H9 (cell line): ENCODE data around the gene ZFYVE28. TPM values are rescaled to one million over a fixed set of nuclear protein-coding genes. Genes with fewer than 3 reads are reported as not detected.

Source experiments
- DNase-seq: peaks from one replicate; pipeline ENCODE4 v3.0.0-alpha.2; 2017
- H2AFZ ChIP-seq: one replicate; pipeline ENCODE4 v1.6.1; 2013; ENCODE audit warnings: mild to moderate bottlenecking, low read length, control low read depth, moderate library complexity
- H2AK5ac ChIP-seq: 2 replicates; pipeline ENCODE4 v1.6.1; 2013; ENCODE audit warnings: low read length, control low read depth, mixed read lengths; ENCODE audit not compliant: insufficient read length
- H2BK120ac ChIP-seq: one replicate; pipeline ENCODE4 v1.6.1; 2013; ENCODE audit warnings: low read depth, mild to moderate bottlenecking, low read length, control low read depth, inconsistent platforms; ENCODE audit not compliant: poor library complexity, severe bottlenecking
- H2BK12ac ChIP-seq: 2 replicates; pipeline ENCODE4 v1.6.1; 2013; ENCODE audit warnings: low read length, control low read depth, mixed read lengths, low read depth; ENCODE audit not compliant: insufficient read length
- H2BK15ac ChIP-seq: 2 replicates; pipeline ENCODE4 v1.6.1; 2013; ENCODE audit warnings: low read depth, low read length, control low read depth
- H2BK20ac ChIP-seq: one replicate; pipeline ENCODE4 v1.6.1; 2013; ENCODE audit warnings: low read depth, mild to moderate bottlenecking, low read length, control low read depth, inconsistent platforms; ENCODE audit not compliant: poor library complexity, severe bottlenecking
- H2BK5ac ChIP-seq: 2 replicates; pipeline ENCODE4 v1.6.1; 2013; ENCODE audit warnings: low read length, control low read depth, mixed read lengths; ENCODE audit not compliant: insufficient read length
- H3K14ac ChIP-seq: 2 replicates; pipeline ENCODE4 v1.6.1; 2013; ENCODE audit warnings: low read length, control low read depth; ENCODE audit not compliant: insufficient read depth
- H3K18ac ChIP-seq: 2 replicates; pipeline ENCODE4 v1.6.1; 2013; ENCODE audit warnings: low read depth, mild to moderate bottlenecking, mixed read lengths, low read length, control low read depth; ENCODE audit not compliant: insufficient read length
- H3K23ac ChIP-seq: 2 replicates; pipeline ENCODE4 v1.6.1; 2013; ENCODE audit warnings: low read length, control low read depth, mixed read lengths, low read depth; ENCODE audit not compliant: insufficient read length
- H3K23me2 ChIP-seq: 2 replicates; pipeline ENCODE4 v1.6.1; 2013; ENCODE audit warnings: low read depth, mild to moderate bottlenecking, mixed read lengths, low read length, control low read depth; ENCODE audit not compliant: insufficient read length, poor library complexity, severe bottlenecking
- H3K27ac ChIP-seq: 2 replicates; pipeline ENCODE4 v1.5.1; 2013; ENCODE audit warnings: low read length, control low read depth, mixed read lengths, low read depth; ENCODE audit not compliant: insufficient read length
- H3K27me3 ChIP-seq: 2 replicates; pipeline ENCODE4 v1.6.1; 2013; ENCODE audit warnings: low read length, control low read depth, inconsistent platforms; ENCODE audit not compliant: insufficient read depth
- H3K4ac ChIP-seq: 2 replicates; pipeline ENCODE4 v1.6.1; 2013; ENCODE audit warnings: low read depth, mild to moderate bottlenecking, control low read depth, inconsistent platforms, low read length, moderate library complexity
- H3K4me1 ChIP-seq: 2 replicates; pipeline ENCODE4 v1.6.1; 2013; ENCODE audit warnings: low read length, control low read depth, inconsistent platforms; ENCODE audit not compliant: insufficient read depth
- H3K4me2 ChIP-seq: 2 replicates; pipeline ENCODE4 v1.6.1; 2013; ENCODE audit warnings: low read length, control low read depth, mixed read lengths; ENCODE audit not compliant: insufficient read length, insufficient read depth
- H3K56ac ChIP-seq: 2 replicates; pipeline ENCODE4 v1.6.1; 2013; ENCODE audit warnings: low read depth, mild to moderate bottlenecking, mixed read lengths, low read length, control low read depth; ENCODE audit not compliant: insufficient read length
- H3K79me1 ChIP-seq: 2 replicates; pipeline ENCODE4 v1.6.1; 2013; ENCODE audit warnings: low read depth, mild to moderate bottlenecking, moderate library complexity, low read length, control low read depth, inconsistent platforms; ENCODE audit not compliant: insufficient read depth, poor library complexity, severe bottlenecking
- H3K79me2 ChIP-seq: 2 replicates; pipeline ENCODE4 v1.6.1; 2013; ENCODE audit warnings: low read length, control low read depth, inconsistent platforms; ENCODE audit not compliant: insufficient read depth
- H3K9ac ChIP-seq: 2 replicates; pipeline ENCODE4 v1.6.1; 2013; ENCODE audit warnings: low read length, control low read depth, mixed read lengths; ENCODE audit not compliant: insufficient read length; ENCODE audit errors: extremely low read depth
- H3K9me3 ChIP-seq: one replicate; pipeline ENCODE4 v1.6.1; 2013; ENCODE audit warnings: low read depth, low read length, inconsistent platforms; ENCODE audit not compliant: control insufficient read depth
- H3T11ph ChIP-seq: one replicate; pipeline ENCODE4 v1.6.1; 2013; ENCODE audit warnings: mild to moderate bottlenecking, low read length, control low read depth, inconsistent platforms
- H4K20me1 ChIP-seq: one replicate; pipeline ENCODE4 v1.6.1; 2013; ENCODE audit not compliant: control insufficient read depth, insufficient read length, insufficient read depth
- H4K5ac ChIP-seq: 2 replicates; pipeline ENCODE4 v1.6.1; 2013; ENCODE audit warnings: low read depth, mild to moderate bottlenecking, mixed read lengths, low read length, control low read depth; ENCODE audit not compliant: insufficient read length
- H4K8ac ChIP-seq: replicated peaks from 2 replicates; pipeline ENCODE4 v1.6.1; 2013; ENCODE audit warnings: low read length, control low read depth, mixed read lengths, low read depth; ENCODE audit not compliant: insufficient read length
- H4K91ac ChIP-seq: 2 replicates; pipeline ENCODE4 v1.6.1; 2013; ENCODE audit warnings: low read depth, mild to moderate bottlenecking, moderate library complexity, mixed read lengths, low read length, control low read depth; ENCODE audit not compliant: insufficient read length
- H3K27ac Mint-ChIP-seq, 3 experiments: 2 replicates in 2 of 3; 3 replicates in 1 of 3; pipeline ENCODE4 v1.8.0; 2020 to 2021; ENCODE audit warnings: mixed read lengths in 3 of 3, mild to moderate bottlenecking in 1 of 3, moderate library complexity in 1 of 3
- H3K27me3 Mint-ChIP-seq: 2 replicates; pipeline ENCODE4 v1.8.0; 2021; ENCODE audit warnings: low read depth, mild to moderate bottlenecking, moderate library complexity, mixed read lengths
- H3K36me3 Mint-ChIP-seq, 3 experiments: 2 replicates in 2 of 3; 3 replicates in 1 of 3; pipeline ENCODE4 v1.8.0; 2020 to 2021; ENCODE audit warnings: low read depth in 3 of 3, mixed read lengths in 3 of 3; ENCODE audit not compliant: insufficient read depth in 1 of 3
- H3K4me1 Mint-ChIP-seq, 2 experiments: 2 replicates each; pipeline ENCODE4 v1.8.0; 2020; ENCODE audit warnings: mixed read lengths in 2 of 2
- H3K4me3 Mint-ChIP-seq, 2 experiments: 2 replicates in 1 of 2; 3 replicates in 1 of 2; pipeline ENCODE4 v1.8.0; 2020 to 2021; ENCODE audit warnings: mild to moderate bottlenecking in 2 of 2, mixed read lengths in 2 of 2, moderate library complexity in 1 of 2
- H3K9me3 Mint-ChIP-seq, 2 experiments: 2 replicates in 1 of 2; 3 replicates in 1 of 2; pipeline ENCODE4 v1.8.0; 2020; ENCODE audit warnings: mild to moderate bottlenecking in 2 of 2, mixed read lengths in 2 of 2, moderate library complexity in 1 of 2
- WGBS: extraction: QIAGEN DNeasy Blood & Tissue Kit; methylation state at CpG from one replicate; pipeline ENCODE4 v1.1.7; 2013; ENCODE audit warnings: missing lambda C conversion rate, low lambda C conversion rate, mixed read lengths; ENCODE audit not compliant: insufficient read length; ENCODE audit errors: extremely low coverage; 5-methylcytosine and 5-hydroxymethylcytosine counted together
- total RNA-seq: library from RNA; stranded (reverse); gene quantifications from 2 replicates; pipeline ENCODE4 v1.2.1, GENCODE V29; 2021
- TF ChIP-seq, protein P1 (sequence below): fragments of 200-600 bp; sonication (generic); conservative IDR thresholded peaks from 3 replicates; pipeline ENCODE4 v1.8.0; 2021; ENCODE audit warnings: antibody characterized with exemption, mild to moderate bottlenecking

The ZFYVE28 gene
- total RNA-seq, 1 experiment from 2014 or later: 0.98 TPM

DNA sequence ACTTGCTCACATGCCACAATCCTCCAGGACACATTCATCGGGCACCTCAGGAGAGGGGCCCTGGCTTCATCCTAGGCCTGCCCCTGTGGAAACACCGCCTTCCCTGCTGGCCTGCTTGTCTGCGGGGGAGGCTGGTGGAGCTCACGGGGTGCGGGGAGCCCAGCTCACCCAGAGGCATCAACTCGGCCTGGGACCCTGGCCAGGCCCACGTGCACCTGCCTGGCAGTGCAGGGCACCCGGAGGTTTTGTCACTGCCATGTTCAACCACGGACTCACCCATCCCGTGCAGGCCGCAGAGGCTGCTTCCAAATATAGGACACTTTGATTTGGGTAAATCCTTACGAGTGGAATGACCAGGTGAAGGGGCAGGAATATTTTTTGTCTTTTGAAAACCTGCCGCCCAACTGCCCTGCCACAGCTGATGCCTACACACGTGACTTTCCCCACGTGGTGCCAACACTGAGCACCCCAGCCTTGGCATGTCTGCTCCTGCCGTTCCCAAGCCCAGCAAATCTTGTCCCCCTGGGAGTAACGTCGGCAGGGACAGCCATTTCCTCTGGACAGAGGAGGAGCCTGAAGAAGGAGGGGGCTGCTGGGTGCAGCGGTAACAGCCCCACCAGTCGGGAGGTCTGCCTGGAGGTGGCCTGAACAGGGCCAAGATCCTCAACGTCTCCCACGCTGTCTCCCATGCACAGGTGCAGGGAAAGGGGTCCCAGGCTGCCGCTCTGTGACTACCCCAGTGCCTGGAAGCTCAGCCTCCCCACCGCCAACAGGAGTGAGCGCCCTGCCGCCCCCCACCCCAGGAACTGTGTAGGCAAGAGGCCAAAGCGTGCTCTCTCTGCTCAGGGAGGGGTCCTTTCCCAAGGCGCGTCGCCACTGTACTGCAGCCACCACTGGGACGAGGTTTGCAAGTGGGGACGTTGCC is 165.0 kb downstream of the ZFYVE28 start:
- TF ChIP-seq, protein P1, sequence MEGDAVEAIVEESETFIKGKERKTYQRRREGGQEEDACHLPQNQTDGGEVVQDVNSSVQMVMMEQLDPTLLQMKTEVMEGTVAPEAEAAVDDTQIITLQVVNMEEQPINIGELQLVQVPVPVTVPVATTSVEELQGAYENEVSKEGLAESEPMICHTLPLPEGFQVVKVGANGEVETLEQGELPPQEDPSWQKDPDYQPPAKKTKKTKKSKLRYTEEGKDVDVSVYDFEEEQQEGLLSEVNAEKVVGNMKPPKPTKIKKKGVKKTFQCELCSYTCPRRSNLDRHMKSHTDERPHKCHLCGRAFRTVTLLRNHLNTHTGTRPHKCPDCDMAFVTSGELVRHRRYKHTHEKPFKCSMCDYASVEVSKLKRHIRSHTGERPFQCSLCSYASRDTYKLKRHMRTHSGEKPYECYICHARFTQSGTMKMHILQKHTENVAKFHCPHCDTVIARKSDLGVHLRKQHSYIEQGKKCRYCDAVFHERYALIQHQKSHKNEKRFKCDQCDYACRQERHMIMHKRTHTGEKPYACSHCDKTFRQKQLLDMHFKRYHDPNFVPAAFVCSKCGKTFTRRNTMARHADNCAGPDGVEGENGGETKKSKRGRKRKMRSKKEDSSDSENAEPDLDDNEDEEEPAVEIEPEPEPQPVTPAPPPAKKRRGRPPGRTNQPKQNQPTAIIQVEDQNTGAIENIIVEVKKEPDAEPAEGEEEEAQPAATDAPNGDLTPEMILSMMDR: no peak
- no peak overlapping the region for H3K56ac ChIP-seq
- H3K27me3 ChIP-seq: no peaks in the 10 kb centered on the region
- H2BK15ac ChIP-seq: no peak overlapping the region
- Mint-ChIP-seq H3K27me3 (no peaks in the 10 kb centered on the region), H3K4me1 (no peaks in the 10 kb centered on the region), H3K27ac (peak overlapping the region in 2 of 3 experiments; percentile 21 to 40; a peak in 3 of 7 replicates), H3K9me3 (no peaks in the 10 kb centered on the region), H3K4me3 (no peak overlapping the region), H3K36me3 (peaks cover 5 to 20% (median 12%) of the 10 kb centered on the region in 3 experiments; a peak in 5 of 7 replicates)
- peaks cover 2% of the 10 kb centered on the region for H4K20me1 ChIP-seq
- H2BK12ac ChIP-seq: no peak overlapping the region
- H3T11ph ChIP-seq: no peak overlapping the region
- no CpG with 5 or more reads among the region's 32 CpGs for WGBS
- no peaks in the 10 kb centered on the region for H3K23me2 ChIP-seq
- H2BK120ac ChIP-seq: no peak overlapping the region
- no peaks in the 10 kb centered on the region for H3K79me2 ChIP-seq
- no peak overlapping the region for H3K23ac ChIP-seq
- no peak overlapping the region for H2AFZ ChIP-seq
- no peaks in the 10 kb centered on the region for H3K9me3 ChIP-seq
- H3K27ac ChIP-seq: no peak overlapping the region
- no peak overlapping the region for H3K4me2 ChIP-seq
- H4K5ac ChIP-seq: no peak overlapping the region
- no peak overlapping the region for H4K91ac ChIP-seq
- H3K18ac ChIP-seq: no peak overlapping the region
- no peak overlapping the region for H2BK5ac ChIP-seq
- no peak overlapping the region for H4K8ac ChIP-seq
- no peaks in the 10 kb centered on the region for H3K79me1 ChIP-seq
- no peak overlapping the region for H3K9ac ChIP-seq
- no peak overlapping the region for H2AK5ac ChIP-seq
- no peak overlapping the region for H3K14ac ChIP-seq
- no peak overlapping the region for H3K4ac ChIP-seq
- no peaks in the 10 kb centered on the region for H3K4me1 ChIP-seq
- no peak overlapping the region for H2BK20ac ChIP-seq
- DNase-seq: no peak
